Measurements from ENCODE around the gene SRSF4.
"Not testable (repeated sequence)": the region's sequence is repeated elsewhere in the genome, so short reads cannot be mapped to it uniquely, and the experiment has no call there.

Gene SRSF4

DNA sequence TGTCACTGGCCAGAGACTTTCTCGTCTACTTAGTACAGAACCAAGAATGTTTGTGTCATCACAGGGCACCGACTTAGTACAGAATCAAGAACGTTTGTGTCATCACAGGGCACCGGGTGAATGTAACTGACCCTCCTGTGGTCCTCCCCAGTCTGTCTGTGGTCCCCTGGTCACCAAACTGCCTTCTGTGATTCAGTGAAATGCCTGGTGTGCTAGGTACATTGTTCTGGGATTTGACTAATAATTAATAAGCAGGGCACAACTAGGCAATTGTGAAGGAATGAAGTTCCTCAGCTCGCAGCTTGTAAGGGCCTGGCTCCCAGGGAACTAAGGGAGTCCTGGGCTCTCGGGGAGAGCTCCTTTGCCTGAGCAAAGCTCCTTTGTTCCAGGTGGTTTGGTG, 41.8 kb upstream of the SRSF4 start:
- Histone ChIP-seq H3K36me3 (ENCODE audit: insufficient read depth, low read length) (peaks cover 5% of the 10 kb centered on the region; the same call in 1 of the 2 replicates), H3K27ac (ENCODE audit: low read length) (no peak overlapping the region), H3K9me3 (ENCODE audit: insufficient read depth, low read length, severe bottlenecking) (no peaks in the 10 kb centered on the region), H3K4me2 (ENCODE audit: insufficient read depth, low read length) (no peak overlapping the region), H3K4me1 (ENCODE audit: insufficient read depth, low read length) (no peaks in the 10 kb centered on the region), H2AFZ (ENCODE audit: low read depth, low read length) (no peak overlapping the region), H4K20me1 (ENCODE audit: insufficient read depth, low read length) (no peaks in the 10 kb centered on the region), H3K9ac (ENCODE audit: low read depth, low read length) (no peak overlapping the region), H3K4me3 (ENCODE audit: low read depth in 1 of 2, low read length in 2 of 2) (no peak overlapping the region), H3K27me3 (ENCODE audit: insufficient read depth, low read length, poor library complexity) (no peaks in the 10 kb centered on the region), H3K79me2 (ENCODE audit: insufficient read depth, low read length) (no peaks in the 10 kb centered on the region)
- DNase-seq, result no peak
- no peak for TF ChIP-seq EZH2 (IDR thresholded peaks at IDR 0.05; ENCODE audit: borderline replicate concordance, low read depth, low read length, severe bottlenecking)
- TF ChIP-seq, protein P1, sequence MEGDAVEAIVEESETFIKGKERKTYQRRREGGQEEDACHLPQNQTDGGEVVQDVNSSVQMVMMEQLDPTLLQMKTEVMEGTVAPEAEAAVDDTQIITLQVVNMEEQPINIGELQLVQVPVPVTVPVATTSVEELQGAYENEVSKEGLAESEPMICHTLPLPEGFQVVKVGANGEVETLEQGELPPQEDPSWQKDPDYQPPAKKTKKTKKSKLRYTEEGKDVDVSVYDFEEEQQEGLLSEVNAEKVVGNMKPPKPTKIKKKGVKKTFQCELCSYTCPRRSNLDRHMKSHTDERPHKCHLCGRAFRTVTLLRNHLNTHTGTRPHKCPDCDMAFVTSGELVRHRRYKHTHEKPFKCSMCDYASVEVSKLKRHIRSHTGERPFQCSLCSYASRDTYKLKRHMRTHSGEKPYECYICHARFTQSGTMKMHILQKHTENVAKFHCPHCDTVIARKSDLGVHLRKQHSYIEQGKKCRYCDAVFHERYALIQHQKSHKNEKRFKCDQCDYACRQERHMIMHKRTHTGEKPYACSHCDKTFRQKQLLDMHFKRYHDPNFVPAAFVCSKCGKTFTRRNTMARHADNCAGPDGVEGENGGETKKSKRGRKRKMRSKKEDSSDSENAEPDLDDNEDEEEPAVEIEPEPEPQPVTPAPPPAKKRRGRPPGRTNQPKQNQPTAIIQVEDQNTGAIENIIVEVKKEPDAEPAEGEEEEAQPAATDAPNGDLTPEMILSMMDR (IDR thresholded peaks at IDR 0.05; ENCODE audit: borderline replicate concordance, extremely low read depth, low read length, poor library complexity, severe bottlenecking), result no peak
- ATAC-seq (ENCODE audit: insufficient read depth, low read depth), result no peak

DNA sequence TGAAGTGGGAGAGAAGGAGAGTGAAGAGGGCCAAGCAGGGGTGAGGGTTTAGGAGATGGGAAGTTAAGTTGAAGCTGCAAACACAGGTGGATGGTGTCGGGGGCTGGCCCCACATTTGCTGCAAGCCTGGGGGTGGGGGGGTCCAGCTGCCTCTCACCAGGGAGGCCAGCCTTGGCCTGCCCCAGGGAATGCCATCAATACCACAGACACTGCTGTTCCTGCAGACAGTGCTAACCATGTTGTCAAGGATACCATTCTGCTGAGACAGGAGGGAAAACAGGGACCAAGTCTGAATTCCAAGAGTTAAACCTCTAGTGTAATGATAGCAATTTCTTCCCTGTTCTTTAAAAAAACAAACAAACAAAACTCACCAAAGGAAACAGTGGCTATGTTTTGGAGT, 41.0 kb upstream of the SRSF4 start:
- no peak overlapping the region for H3K4me2 ChIP-seq (ENCODE audit: insufficient read depth, low read length)
- no peaks in the 10 kb centered on the region for H3K79me2 ChIP-seq (ENCODE audit: insufficient read depth, low read length)
- H3K9ac ChIP-seq (ENCODE audit: low read depth, low read length), result no peak overlapping the region
- peaks cover 5% of the 10 kb centered on the region; the same call in 1 of the 2 replicates for H3K36me3 ChIP-seq (ENCODE audit: insufficient read depth, low read length)
- no peak for TF ChIP-seq EZH2 (IDR thresholded peaks at IDR 0.05; ENCODE audit: borderline replicate concordance, low read depth, low read length, severe bottlenecking)
- TF ChIP-seq, protein P1 (IDR thresholded peaks at IDR 0.05; ENCODE audit: borderline replicate concordance, extremely low read depth, low read length, poor library complexity, severe bottlenecking), result no peak
- H3K4me3 ChIP-seq (ENCODE audit: low read depth in 1 of 2, low read length in 2 of 2), result no peak overlapping the region
- ATAC-seq (ENCODE audit: insufficient read depth, low read depth), result no peak
- H3K27ac ChIP-seq (ENCODE audit: low read length), result no peak overlapping the region
- H4K20me1 ChIP-seq (ENCODE audit: insufficient read depth, low read length), result no peaks in the 10 kb centered on the region; the same call in 1 of the 2 replicates
- no peak overlapping the region for H2AFZ ChIP-seq (ENCODE audit: low read depth, low read length)
- H3K27me3 ChIP-seq (ENCODE audit: insufficient read depth, low read length, poor library complexity), result no peaks in the 10 kb centered on the region
- no peak for DNase-seq
- no peaks in the 10 kb centered on the region for H3K4me1 ChIP-seq (ENCODE audit: insufficient read depth, low read length)
- no peaks in the 10 kb centered on the region for H3K9me3 ChIP-seq (ENCODE audit: insufficient read depth, low read length, severe bottlenecking)

DNA sequence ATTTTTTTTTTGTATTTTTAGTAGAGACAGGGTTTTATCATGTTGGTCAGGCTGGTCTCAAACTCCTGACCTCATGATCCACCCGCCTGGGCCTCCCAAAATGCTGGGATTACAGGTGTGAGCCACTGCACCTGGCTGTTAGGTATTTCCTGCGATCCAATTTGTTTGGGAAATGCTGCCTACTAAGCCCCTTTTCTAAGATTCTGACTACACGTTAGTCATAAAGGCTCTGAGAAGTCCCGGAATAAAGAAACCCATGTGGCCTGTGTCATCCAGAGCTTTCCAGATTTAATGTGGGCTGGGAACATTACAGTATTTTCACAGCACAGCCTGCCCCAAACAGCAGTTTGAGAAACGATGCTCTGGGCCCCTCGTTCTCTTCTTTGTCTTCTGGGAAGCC, 40.6 kb upstream of the SRSF4 start:
- H3K4me2 ChIP-seq (ENCODE audit: insufficient read depth, low read length); H3K9me3 ChIP-seq (ENCODE audit: insufficient read depth, low read length, severe bottlenecking); H3K4me1 ChIP-seq (ENCODE audit: insufficient read depth, low read length); H3K79me2 ChIP-seq (ENCODE audit: insufficient read depth, low read length); H3K4me3 ChIP-seq (ENCODE audit: low read depth in 1 of 2, low read length in 2 of 2); H3K27ac ChIP-seq (ENCODE audit: low read length); H3K36me3 ChIP-seq (ENCODE audit: insufficient read depth, low read length); H4K20me1 ChIP-seq (ENCODE audit: insufficient read depth, low read length); H2AFZ ChIP-seq (ENCODE audit: low read depth, low read length); H3K27me3 ChIP-seq (ENCODE audit: insufficient read depth, low read length, poor library complexity); ATAC-seq (ENCODE audit: insufficient read depth, low read depth); DNase-seq; H3K9ac ChIP-seq (ENCODE audit: low read depth, low read length): not testable (repeated sequence)

DNA sequence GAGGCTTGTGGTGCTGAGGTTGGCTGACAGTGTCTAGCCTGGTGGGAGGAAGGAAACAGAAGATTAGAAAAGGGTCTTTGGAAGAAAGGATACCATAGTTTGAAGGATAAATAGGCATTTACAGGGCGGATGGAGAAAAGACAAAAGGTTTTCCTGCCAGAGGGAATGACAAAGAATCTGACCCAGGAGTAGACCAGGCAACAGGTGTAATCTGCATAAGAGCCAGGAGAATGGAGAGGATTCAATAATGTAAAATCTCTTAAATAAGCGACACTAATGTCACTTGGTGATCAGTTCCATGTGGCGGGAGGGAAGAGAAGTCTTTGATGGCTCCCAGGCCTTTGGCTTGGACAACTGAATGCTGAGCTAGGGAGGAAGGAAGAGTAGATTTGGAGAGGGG, 39.6 kb upstream of the SRSF4 start:
- Histone ChIP-seq H3K4me1 (ENCODE audit: insufficient read depth, low read length) (no peaks in the 10 kb centered on the region), H2AFZ (ENCODE audit: low read depth, low read length) (no peak overlapping the region), H3K27ac (ENCODE audit: low read length) (no peak overlapping the region), H3K9ac (ENCODE audit: low read depth, low read length) (no peak overlapping the region), H3K79me2 (ENCODE audit: insufficient read depth, low read length) (no peaks in the 10 kb centered on the region), H3K27me3 (ENCODE audit: insufficient read depth, low read length, poor library complexity) (no peaks in the 10 kb centered on the region), H4K20me1 (ENCODE audit: insufficient read depth, low read length) (no peaks in the 10 kb centered on the region; the same call in 1 of the 2 replicates), H3K4me2 (ENCODE audit: insufficient read depth, low read length) (no peak overlapping the region), H3K9me3 (ENCODE audit: insufficient read depth, low read length, severe bottlenecking) (no peaks in the 10 kb centered on the region), H3K36me3 (ENCODE audit: insufficient read depth, low read length) (peaks cover 7% of the 10 kb centered on the region; the same call in 1 of the 2 replicates), H3K4me3 (ENCODE audit: low read depth in 1 of 2, low read length in 2 of 2) (no peak overlapping the region)
- ATAC-seq (ENCODE audit: insufficient read depth, low read depth) (no peak), DNase-seq (no peak)
- TF ChIP-seq EZH2 (IDR thresholded peaks at IDR 0.05; ENCODE audit: borderline replicate concordance, low read depth, low read length, severe bottlenecking), result no peak

Measured in DND-41 (cell line).